GM10266 (cell line): ENCODE measurements around the gene DPYD.

ENCODE experiments used
- DNase-seq: peaks from one replicate; pipeline ENCODE4 v3.0.0; 2012; ENCODE audit errors: extremely low spot score
- TF ChIP-seq, protein P1 (sequence below): IDR thresholded peaks from 2 replicates; pipeline ENCODE4 v1.5.1; 2012; ENCODE audit warnings: mild to moderate bottlenecking, low read depth; ENCODE audit not compliant: control insufficient read depth, insufficient read depth; ENCODE audit errors: missing control alignments

DPYD gene

DNA sequence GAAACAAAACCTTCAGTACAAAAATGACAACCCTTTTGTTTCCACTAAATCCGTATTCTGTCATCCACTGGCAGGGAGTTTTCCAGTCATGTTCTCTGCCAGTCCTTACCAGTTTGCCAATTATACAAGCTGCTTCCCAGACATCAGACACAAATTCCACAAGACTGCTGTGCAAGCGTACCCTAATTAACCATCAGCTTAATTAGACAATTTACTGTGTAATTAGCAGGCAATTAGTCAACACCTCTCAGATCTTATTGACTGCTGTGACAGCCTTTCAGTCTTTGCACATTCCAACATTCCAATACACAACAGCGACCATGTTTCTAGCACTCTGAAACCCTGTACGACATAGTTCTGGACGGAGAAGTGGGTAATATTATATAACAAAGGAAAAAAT, 420.1 kb downstream of the DPYD start:
- TF ChIP-seq, protein P1, sequence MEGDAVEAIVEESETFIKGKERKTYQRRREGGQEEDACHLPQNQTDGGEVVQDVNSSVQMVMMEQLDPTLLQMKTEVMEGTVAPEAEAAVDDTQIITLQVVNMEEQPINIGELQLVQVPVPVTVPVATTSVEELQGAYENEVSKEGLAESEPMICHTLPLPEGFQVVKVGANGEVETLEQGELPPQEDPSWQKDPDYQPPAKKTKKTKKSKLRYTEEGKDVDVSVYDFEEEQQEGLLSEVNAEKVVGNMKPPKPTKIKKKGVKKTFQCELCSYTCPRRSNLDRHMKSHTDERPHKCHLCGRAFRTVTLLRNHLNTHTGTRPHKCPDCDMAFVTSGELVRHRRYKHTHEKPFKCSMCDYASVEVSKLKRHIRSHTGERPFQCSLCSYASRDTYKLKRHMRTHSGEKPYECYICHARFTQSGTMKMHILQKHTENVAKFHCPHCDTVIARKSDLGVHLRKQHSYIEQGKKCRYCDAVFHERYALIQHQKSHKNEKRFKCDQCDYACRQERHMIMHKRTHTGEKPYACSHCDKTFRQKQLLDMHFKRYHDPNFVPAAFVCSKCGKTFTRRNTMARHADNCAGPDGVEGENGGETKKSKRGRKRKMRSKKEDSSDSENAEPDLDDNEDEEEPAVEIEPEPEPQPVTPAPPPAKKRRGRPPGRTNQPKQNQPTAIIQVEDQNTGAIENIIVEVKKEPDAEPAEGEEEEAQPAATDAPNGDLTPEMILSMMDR, result no peak
- no peak for DNase-seq

DNA sequence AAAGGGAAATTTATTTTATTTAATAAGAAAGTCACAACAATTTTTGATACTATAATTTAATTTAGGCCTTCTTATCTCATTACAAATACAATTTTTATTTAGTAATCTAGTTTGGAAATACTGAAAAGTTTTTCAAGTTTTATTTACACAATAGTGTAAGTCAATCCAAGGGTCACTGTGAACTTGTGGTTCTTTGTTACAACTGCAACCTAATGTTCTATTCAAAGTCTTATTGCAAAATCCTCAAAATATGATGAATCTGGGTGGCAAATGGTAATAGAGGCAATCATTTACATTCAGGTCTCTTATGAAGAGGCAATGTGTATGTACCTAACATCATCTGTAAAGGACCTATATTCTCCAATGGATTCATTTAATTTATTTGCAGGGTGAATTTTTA, 421.2 kb downstream of the DPYD start:
- TF ChIP-seq, protein P1, result no peak
- DNase-seq, result no peak

DNA sequence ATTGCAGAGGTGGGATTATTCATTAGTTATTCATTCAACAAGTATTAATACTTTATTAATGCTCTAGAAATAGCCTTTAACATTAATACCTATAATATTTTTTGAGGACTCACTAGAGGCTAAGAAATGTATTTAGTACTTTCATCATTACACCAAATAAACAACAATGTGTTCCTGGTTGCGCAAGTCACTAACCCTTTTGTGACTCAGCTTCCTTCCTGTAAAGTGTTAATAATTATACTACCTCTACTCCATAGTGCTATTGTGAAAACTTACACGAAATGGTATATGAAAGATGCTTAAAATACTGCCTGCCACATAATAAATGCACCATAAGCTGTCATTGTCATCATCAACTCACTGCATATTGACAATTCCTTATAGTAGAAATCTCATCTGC, 431.0 kb downstream of the DPYD start:
- TF ChIP-seq, protein P1, result no peak
- DNase-seq, result no peak

DNA sequence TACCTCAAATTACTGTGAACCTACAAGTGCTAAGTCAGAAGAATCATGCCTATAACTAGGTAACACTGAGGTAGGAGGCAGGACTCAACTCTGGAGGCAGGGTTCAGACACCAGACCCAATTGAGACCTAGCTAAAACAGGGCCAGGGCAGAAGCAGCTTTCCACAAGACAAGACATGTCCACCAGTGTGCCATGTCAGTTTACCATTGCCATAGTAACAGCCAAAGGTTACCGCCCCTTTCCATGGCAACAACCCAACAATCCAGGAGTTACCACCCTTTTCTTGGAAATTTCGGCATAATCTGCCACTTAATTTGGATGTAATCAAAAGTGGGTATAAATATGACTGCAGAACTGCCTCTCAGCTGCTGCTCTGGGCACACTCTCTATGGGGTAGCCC, 432.3 kb downstream of the DPYD start:
- no peak for DNase-seq
- TF ChIP-seq, protein P1, result no peak

DNA sequence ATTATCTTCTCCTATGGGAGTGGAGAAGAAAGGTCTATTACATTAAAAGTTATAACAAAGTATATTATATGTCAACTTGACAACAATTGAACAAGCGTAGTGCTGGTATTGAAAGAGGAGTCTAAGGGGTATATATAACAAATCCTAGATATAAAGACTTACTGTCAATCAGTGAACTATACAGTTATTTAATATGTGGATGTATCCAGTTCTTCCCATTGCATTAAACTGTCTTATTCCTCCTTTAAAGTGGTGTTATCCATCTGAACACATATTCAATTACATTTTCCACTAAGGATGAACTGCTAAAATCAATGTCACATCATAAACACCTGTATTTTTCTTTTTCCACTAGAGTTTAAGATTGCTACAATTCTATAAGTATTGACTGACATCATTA, 438.8 kb downstream of the DPYD start:
- TF ChIP-seq, protein P1, result no peak
- no peak for DNase-seq

DNA sequence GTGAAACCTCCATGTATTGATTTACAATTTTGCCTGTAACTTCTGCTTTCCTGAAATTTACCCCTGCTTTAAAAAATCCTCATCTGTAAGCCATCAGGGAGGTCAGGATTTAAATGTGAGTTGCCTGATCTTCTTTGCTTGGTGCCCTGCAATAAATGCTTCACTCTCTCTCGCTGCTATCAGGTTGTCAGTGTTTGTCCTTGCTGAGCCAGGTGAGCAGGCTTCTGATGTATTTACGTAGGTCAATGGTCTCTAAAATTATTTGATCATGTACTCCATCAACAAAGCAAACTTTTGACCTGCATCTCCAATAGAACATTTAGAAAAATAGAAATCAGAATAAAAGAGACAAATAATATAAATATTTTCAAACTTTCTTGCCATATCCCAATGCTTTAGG, 453.4 kb downstream of the DPYD start:
- DNase-seq, result no peak
- TF ChIP-seq, protein P1, result no peak

DNA sequence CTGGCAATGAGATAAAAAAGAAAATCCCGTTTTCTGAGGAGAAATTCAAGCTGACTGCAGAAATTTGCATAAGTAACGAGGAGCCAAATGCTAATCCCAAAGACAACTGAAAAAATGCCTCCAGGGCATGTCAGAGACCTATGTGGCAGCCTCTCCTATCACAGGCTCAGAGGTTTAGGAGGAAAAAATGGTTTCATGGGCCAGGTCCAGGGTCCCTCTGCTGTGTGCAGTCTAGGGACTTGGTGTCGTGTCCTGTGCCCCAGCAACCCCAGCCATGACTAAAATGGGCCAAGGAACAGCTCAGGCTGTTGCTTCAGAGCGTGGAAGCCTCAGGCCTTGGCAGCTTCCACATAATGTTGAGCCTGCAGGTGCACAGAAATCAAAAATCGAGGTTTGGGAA, 456.5 kb downstream of the DPYD start:
- TF ChIP-seq, protein P1, result no peak

DNA sequence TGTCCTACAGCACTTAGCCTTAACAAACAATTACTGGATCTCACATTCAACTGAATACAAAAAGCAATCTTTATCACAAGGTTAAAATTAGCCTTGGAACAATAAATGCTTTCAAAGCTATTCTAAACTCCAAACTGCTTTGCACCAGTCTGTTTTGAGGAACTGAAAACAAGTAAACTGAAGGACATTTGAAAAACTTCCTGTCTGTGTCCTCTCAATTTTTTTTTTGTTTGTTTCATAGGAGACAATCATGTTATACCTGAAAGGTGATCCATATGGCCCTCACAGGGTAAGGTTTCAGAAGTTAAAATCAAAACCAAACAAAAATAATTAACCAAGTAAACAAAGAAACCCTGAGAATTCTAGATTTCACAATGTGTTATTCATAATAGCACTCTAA, 459.1 kb downstream of the DPYD start:
- TF ChIP-seq, protein P1, result no peak
- peak; percentile 8 for DNase-seq

More for the DNA sequence above, 456.5 kb downstream of the DPYD start:
- no peak for DNase-seq
